Measurements from ENCODE around the gene GLYATL1.

DNA sequence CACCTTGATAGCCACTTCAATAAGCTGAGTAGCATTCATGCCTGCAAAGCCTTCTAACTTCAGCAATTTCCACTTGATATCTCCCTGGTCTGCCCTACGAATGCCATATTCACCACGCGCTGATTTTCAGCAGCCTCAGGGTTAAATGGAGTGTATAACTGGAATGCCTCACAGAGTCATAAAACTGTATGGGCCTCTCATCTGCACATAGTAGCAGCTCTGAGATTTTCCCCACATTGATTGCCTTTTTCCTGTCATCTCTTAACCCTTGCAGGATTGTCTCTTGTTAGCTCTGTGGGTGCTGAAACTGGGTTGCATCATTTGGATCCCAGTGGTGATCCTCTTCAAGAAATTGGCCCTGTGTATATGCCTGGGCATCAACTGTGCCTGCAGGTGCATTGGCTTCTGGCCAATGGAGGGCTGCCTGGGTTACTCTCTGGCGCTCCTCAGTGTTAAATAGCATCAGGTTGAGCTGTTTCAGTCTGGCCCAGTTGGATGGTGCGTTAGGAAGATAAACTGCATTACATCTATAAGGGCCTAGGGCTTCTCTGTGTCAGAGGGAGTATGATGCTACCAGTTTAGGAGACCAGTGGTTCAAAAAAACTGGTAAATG is 17.4 kb upstream of the GLYATL1 start:
- TF ChIP-seq CTCF (IDR thresholded peaks at IDR 0.05), result no peak
- no peak for TF ChIP-seq POLR2A (IDR thresholded peaks at IDR 0.05)

Data from heart left ventricle (tissue), 13 donors.